ENCODE measurements around the gene SLC13A3. TPM values are rescaled to one million over a fixed set of nuclear protein-coding genes. Genes with fewer than 3 reads are reported as not detected.

The SLC13A3 gene
- total RNA-seq, 1 donor = 3.0 TPM

- TF ChIP-seq, protein P1, sequence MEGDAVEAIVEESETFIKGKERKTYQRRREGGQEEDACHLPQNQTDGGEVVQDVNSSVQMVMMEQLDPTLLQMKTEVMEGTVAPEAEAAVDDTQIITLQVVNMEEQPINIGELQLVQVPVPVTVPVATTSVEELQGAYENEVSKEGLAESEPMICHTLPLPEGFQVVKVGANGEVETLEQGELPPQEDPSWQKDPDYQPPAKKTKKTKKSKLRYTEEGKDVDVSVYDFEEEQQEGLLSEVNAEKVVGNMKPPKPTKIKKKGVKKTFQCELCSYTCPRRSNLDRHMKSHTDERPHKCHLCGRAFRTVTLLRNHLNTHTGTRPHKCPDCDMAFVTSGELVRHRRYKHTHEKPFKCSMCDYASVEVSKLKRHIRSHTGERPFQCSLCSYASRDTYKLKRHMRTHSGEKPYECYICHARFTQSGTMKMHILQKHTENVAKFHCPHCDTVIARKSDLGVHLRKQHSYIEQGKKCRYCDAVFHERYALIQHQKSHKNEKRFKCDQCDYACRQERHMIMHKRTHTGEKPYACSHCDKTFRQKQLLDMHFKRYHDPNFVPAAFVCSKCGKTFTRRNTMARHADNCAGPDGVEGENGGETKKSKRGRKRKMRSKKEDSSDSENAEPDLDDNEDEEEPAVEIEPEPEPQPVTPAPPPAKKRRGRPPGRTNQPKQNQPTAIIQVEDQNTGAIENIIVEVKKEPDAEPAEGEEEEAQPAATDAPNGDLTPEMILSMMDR (IDR thresholded peaks at IDR 0.05; ENCODE audit: insufficient read depth, low read length) = no peak
- no peak for DNase-seq (ENCODE audit: low read depth)
- no peak overlapping the region for H3K4me3 ChIP-seq (ENCODE audit: low read depth, low read length)
These were observed 101.9 kb downstream of the SLC13A3 start for GRCh38 chr20:46549188-46549972.

- DNase-seq (ENCODE audit: low read depth) = no peak
- no peak overlapping the region for H3K4me3 ChIP-seq (ENCODE audit: low read depth, low read length)
- TF ChIP-seq, protein P1 (IDR thresholded peaks at IDR 0.05; ENCODE audit: insufficient read depth, low read length) = no peak
These were observed 102.6 kb downstream of the SLC13A3 start for GRCh38 chr20:46548688-46549087.

- DNase-seq (ENCODE audit: low read depth) = no peak
- no peak overlapping the region for H3K4me3 ChIP-seq (ENCODE audit: low read depth, low read length)
- TF ChIP-seq, protein P1 (IDR thresholded peaks at IDR 0.05; ENCODE audit: insufficient read depth, low read length) = no peak
These were observed 103.3 kb downstream of the SLC13A3 start for GRCh38 chr20:46547995-46548394.

DNA sequence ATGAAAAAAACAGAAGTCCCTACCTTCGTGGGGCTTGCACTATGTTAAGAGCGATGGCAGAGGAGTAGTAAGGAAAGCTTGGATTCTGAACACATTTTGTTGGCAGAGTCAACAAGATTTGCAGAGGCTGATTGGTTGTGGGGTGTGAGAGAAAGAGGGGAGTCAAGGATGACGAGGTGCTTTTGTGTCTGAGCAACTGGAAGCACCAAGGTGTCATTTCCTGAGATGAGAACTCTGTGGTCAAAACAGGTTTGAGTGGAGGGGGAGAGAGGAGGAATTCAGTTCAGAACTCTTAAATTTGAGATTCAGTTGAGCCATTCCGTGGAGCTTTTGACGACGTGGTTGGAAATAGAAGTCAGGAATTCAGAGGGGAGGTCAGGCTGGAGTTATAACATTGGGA, 104.3 kb downstream of the SLC13A3 start:
- no peak overlapping the region for H3K4me3 ChIP-seq (ENCODE audit: low read depth, low read length)
- DNase-seq (ENCODE audit: low read depth) = no peak
- TF ChIP-seq, protein P1 (IDR thresholded peaks at IDR 0.05; ENCODE audit: insufficient read depth, low read length) = no peak

GRCh38 chr20:46546298-46546697, 105.0 kb downstream of the SLC13A3 start:
- DNase-seq (ENCODE audit: low read depth) = no peak
- no peak overlapping the region for H3K4me3 ChIP-seq (ENCODE audit: low read depth, low read length)
- TF ChIP-seq, protein P1 (IDR thresholded peaks at IDR 0.05; ENCODE audit: insufficient read depth, low read length) = no peak

GRCh38 chr20:46545827-46546138, 105.5 kb downstream of the SLC13A3 start:
- no peak overlapping the region for H3K4me3 ChIP-seq (ENCODE audit: low read depth, low read length)
- TF ChIP-seq, protein P1 (IDR thresholded peaks at IDR 0.05; ENCODE audit: insufficient read depth, low read length) = no peak
- DNase-seq (ENCODE audit: low read depth) = no peak
